ENCODE data around the gene RUBCNL.

- no peak for TF ChIP-seq CTCF (IDR thresholded peaks at IDR 0.05; ENCODE audit: low read length)
- TF ChIP-seq EZH2 (optimal IDR thresholded peaks at IDR 0.05; ENCODE audit: low read depth, low read length) = no peak
These were observed 89.7 kb downstream of the RUBCNL start for GRCh38 chr13:46297361-46297811.
